Parathyroid adenoma (tissue), 2 donors: Measurements from ENCODE around the gene AFG1L.
A peak's percentile ranks its signal among the peaks of the same experiment; 100 is the strongest.
"Not testable (repeated sequence)": the region's sequence is repeated elsewhere in the genome, so short reads cannot be mapped to it uniquely, and the experiment has no call there.

Experiments used
- H2AFZ ChIP-seq: fragments of 300-600 bp; sonication (generic); one replicate; pipeline ENCODE4 v1.7.0; 2017; ENCODE audit warnings: antibody characterized with exemption, mild to moderate bottlenecking
- H3K27ac ChIP-seq: fragments of 300-600 bp; sonication (generic); one replicate; pipeline ENCODE4 v1.7.0; 2017
- H3K27me3 ChIP-seq: fragments of 300-600 bp; sonication (generic); one replicate; pipeline ENCODE4 v1.7.0; 2017; ENCODE audit warnings: low read length; ENCODE audit not compliant: control insufficient read depth, insufficient read depth
- H3K36me3 ChIP-seq: fragments of 300-600 bp; sonication (generic); one replicate; pipeline ENCODE4 v1.7.0; 2017; ENCODE audit warnings: low read length; ENCODE audit not compliant: control insufficient read depth, insufficient read depth
- H3K4me1 ChIP-seq: fragments of 300-600 bp; sonication (generic); one replicate; pipeline ENCODE4 v1.7.0; 2017; ENCODE audit warnings: control low read depth
- H3K4me2 ChIP-seq: fragments of 300-600 bp; sonication (generic); one replicate; pipeline ENCODE4 v1.7.0; 2017; ENCODE audit warnings: low read length
- H3K4me3 ChIP-seq: fragments of 300-600 bp; sonication (generic); one replicate; pipeline ENCODE4 v1.7.0; 2017; ENCODE audit warnings: low read depth, low read length
- H3K79me2 ChIP-seq: fragments of 300-600 bp; sonication (generic); one replicate; pipeline ENCODE4 v1.7.0; 2017; ENCODE audit warnings: control low read depth
- H3K9ac ChIP-seq: fragments of 300-600 bp; sonication (generic); one replicate; pipeline ENCODE4 v1.7.0; 2017; ENCODE audit warnings: mild to moderate bottlenecking
- H3K9me3 ChIP-seq: fragments of 300-600 bp; sonication (generic); one replicate; pipeline ENCODE4 v1.7.0; 2017; ENCODE audit warnings: low read length; ENCODE audit not compliant: control insufficient read depth
- CTCF ChIP-seq: fragments of 300-600 bp; sonication (generic); IDR thresholded peaks from one replicate; pipeline ENCODE4 v1.7.0; 2017; ENCODE audit warnings: antibody characterized with exemption, mild to moderate bottlenecking
- donor health status: primary hyperparathyroidism.

AFG1L gene

DNA sequence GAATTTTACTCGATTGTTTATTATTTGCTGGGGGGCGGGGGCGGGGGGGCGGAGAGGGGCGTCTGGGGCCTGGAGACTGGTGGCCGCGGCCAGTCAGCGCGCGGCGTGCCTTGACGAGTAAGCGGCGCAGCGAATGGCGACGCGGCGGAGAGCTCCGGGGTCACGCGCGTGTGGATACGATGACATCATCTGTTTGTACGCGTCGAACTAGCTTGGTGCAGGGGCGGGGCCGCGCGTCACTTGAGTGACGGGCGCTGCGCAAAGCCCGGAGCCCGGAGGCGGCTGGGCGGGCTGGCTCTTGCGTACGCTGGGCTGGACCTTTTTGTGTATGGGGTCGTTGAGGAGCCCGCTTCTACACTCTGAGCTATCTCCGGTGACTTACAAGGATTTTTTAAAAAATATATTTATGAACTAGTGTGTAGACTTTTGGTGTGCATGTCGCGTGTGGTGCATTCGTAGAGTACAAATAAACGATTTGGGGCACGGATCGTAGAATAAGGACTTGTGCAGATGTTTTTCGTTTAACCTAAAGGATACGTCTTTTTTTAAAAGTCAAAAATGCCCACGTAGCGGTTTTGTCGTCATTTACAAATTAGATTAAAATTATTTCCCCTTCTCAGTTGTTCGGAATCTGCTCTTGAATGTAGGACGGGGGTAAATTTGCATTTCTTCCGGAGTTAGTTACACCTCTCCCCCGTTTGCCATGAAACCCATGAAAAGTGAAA, 263.7 kb downstream of the AFG1L start:
- peak overlapping the region; percentile 100 for H3K27ac ChIP-seq
- peak overlapping the region; percentile 90 for H2AFZ ChIP-seq
- peak overlapping the region; percentile 75 for H3K4me3 ChIP-seq
- H3K9me3 ChIP-seq: no peaks in the 10 kb centered on the region
- no peaks in the 10 kb centered on the region for H3K27me3 ChIP-seq
- H3K4me2 ChIP-seq: peak overlapping the region; percentile 98
- peak overlapping the region; percentile 73 for H3K9ac ChIP-seq
- H3K4me1 ChIP-seq: peaks cover 8% of the 10 kb centered on the region
- H3K79me2 ChIP-seq: peaks cover 19% of the 10 kb centered on the region
- no peaks in the 10 kb centered on the region for H3K36me3 ChIP-seq
- TF ChIP-seq CTCF: no peak

- peak overlapping the region; percentile 98 for H3K4me2 ChIP-seq
- H3K27ac ChIP-seq: peak overlapping the region; percentile 100
- no peaks in the 10 kb centered on the region for H3K27me3 ChIP-seq
- H3K36me3 ChIP-seq: no peaks in the 10 kb centered on the region
- H3K9ac ChIP-seq: peak overlapping the region; percentile 98
- H3K9me3 ChIP-seq: no peaks in the 10 kb centered on the region
- TF ChIP-seq CTCF: no peak
- H2AFZ ChIP-seq: peak overlapping the region; percentile 95
- H3K4me1 ChIP-seq: peaks cover 10% of the 10 kb centered on the region
- peak overlapping the region; percentile 97 for H3K4me3 ChIP-seq
- peaks cover 22% of the 10 kb centered on the region for H3K79me2 ChIP-seq
Observed at GRCh38 chr6:108559097-108559883, 264.4 kb downstream of the AFG1L start.

DNA sequence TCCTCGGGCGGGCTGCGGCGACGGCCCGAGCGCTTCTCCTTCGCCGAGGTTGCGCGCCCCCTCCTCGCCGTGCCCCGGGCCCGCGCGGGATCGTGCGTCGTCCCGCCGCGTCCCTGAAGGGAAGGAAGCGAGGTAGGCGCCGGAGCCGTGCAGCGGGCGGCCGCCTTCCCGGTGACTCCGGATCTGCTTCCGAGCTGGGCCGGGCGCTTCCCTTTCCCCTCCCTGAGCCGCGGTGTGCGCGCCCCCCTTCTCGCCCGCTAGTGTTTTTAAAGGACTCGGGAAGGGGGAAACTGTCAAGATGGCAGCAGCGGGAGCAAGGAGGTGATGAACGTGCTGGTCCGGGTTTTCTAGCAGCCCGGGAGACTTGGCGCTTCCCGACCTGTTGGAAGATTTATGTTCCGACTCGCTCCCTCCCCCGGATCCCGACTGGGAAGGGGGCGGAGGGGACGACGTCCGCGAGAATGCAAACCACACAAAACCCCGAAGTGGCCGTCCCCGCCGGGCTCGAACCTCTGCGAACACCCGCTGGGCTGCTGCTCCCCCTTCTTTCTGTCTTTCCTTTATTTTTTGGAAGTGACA, 265.1 kb downstream of the AFG1L start:
- no peaks in the 10 kb centered on the region for H3K36me3 ChIP-seq
- H3K4me3 ChIP-seq: peak overlapping the region; percentile 97
- peaks cover 24% of the 10 kb centered on the region for H3K79me2 ChIP-seq
- peak overlapping the region; percentile 95 for H2AFZ ChIP-seq
- H3K27me3 ChIP-seq: no peaks in the 10 kb centered on the region
- peaks cover 17% of the 10 kb centered on the region for H3K4me1 ChIP-seq
- H3K9ac ChIP-seq: peak overlapping the region; percentile 98
- H3K4me2 ChIP-seq: peak overlapping the region; percentile 93
- no peaks in the 10 kb centered on the region for H3K9me3 ChIP-seq
- peak overlapping the region; percentile 100 for H3K27ac ChIP-seq
- TF ChIP-seq CTCF: no peak

GRCh38 chr6:108560463-108561308, 265.8 kb downstream of the AFG1L start, which contains the start of gene FOXO3:
Gene FOXO3 (plus strand): TSS chr6:108560917. CDS start chr6:108561209, 292 bp downstream.
- Histone ChIP-seq H3K4me1 (peaks cover 23% of the 10 kb centered on the region), H3K27me3 (no peaks in the 10 kb centered on the region), H3K9ac (peak within 1 kb of the TSS; percentile 98), H3K4me3 (peak within 1 kb of the TSS; percentile 97), H3K79me2 (peaks cover 24% of the 10 kb centered on the region), H3K36me3 (no peaks in the 10 kb centered on the region), H3K9me3 (no peaks in the 10 kb centered on the region), H2AFZ (peak within 1 kb of the TSS; percentile 95), H3K27ac (peak within 1 kb of the TSS; percentile 100), H3K4me2 (peak within 1 kb of the TSS; percentile 93)
- peak; percentile 3 for TF ChIP-seq CTCF

DNA sequence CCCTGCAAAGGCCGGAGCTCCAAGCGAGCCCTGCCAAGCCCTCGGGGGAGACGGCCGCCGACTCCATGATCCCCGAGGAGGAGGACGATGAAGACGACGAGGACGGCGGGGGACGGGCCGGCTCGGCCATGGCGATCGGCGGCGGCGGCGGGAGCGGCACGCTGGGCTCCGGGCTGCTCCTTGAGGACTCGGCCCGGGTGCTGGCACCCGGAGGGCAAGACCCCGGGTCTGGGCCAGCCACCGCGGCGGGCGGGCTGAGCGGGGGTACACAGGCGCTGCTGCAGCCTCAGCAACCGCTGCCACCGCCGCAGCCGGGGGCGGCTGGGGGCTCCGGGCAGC, 266.4 kb downstream of the AFG1L start:
- H3K9ac ChIP-seq, H3K9me3 ChIP-seq, H3K27me3 ChIP-seq, H2AFZ ChIP-seq, H3K36me3 ChIP-seq: not testable (repeated sequence)
- peaks cover 24% of the 10 kb centered on the region for H3K79me2 ChIP-seq
- peak overlapping the region; percentile 97 for H3K4me3 ChIP-seq
- peaks cover 28% of the 10 kb centered on the region for H3K4me1 ChIP-seq
- peak overlapping the region; percentile 93 for H3K4me2 ChIP-seq
- H3K27ac ChIP-seq: peak overlapping the region; percentile 100
